HepG2 (cell line): ENCODE data around the gene IGF2BP1.

Experiments
- CC2D1A ChIP-seq: sonication (generic); formaldehyde crosslinking; IDR thresholded peaks from 2 replicates; pipeline ENCODE4 v1.8.1; 2023; ENCODE audit warnings: mild to moderate bottlenecking, missing genetic modification reagents
- EHMT2 ChIP-seq: fragments of 200-600 bp; sonication (generic); IDR thresholded peaks from 2 replicates; pipeline ENCODE4 v1.7.0; 2017; ENCODE audit warnings: antibody characterized with exemption, low read depth, low read length, borderline replicate concordance
- EZH2 ChIP-seq: conservative IDR thresholded peaks from 2 replicates; pipeline ENCODE4 v1.6.1; 2012; ENCODE audit warnings: mild to moderate bottlenecking, low read depth, low read length, moderate library complexity
- NFRKB ChIP-seq: fragments of 450-650 bp; IDR thresholded peaks from 2 replicates; pipeline ENCODE4 v1.6.1; 2017
- TAF1 ChIP-seq: sonication (generic); formaldehyde crosslinking; IDR thresholded peaks from 2 replicates; pipeline ENCODE4 v1.4.0; 2020; ENCODE audit warnings: missing genetic modification reagents
- TEAD2 ChIP-seq: sonication (generic); formaldehyde crosslinking; IDR thresholded peaks from 2 replicates; pipeline ENCODE4 v1.9.0; 2021; ENCODE audit warnings: missing genetic modification reagents
- ZNF274 ChIP-seq: sonication (generic); formaldehyde crosslinking; IDR thresholded peaks from 2 replicates; pipeline ENCODE4 v1.5.1; 2020; ENCODE audit warnings: mild to moderate bottlenecking, missing genetic modification reagents
- ZNF510 ChIP-seq: sonication (generic); formaldehyde crosslinking; IDR thresholded peaks from 2 replicates; pipeline ENCODE4 v1.4.0; 2020; ENCODE audit warnings: low read depth, mild to moderate bottlenecking, missing genetic modification reagents
- TF ChIP-seq, protein P1 (sequence below): sonication (generic); formaldehyde crosslinking; IDR thresholded peaks from 2 replicates; pipeline ENCODE4 v1.5.0; 2020; ENCODE audit warnings: mild to moderate bottlenecking, missing genetic modification reagents, moderate library complexity
- TF ChIP-seq, protein P2 (sequence below), 2 experiments: IDR thresholded peaks; 2 replicates each; pipeline ENCODE4 v1.6.1; 2011 to 2012; ENCODE audit warnings: low read length in 2 of 2, borderline replicate concordance in 1 of 2, low read depth in 1 of 2, mild to moderate bottlenecking in 1 of 2, moderate library complexity in 1 of 2

DNA sequence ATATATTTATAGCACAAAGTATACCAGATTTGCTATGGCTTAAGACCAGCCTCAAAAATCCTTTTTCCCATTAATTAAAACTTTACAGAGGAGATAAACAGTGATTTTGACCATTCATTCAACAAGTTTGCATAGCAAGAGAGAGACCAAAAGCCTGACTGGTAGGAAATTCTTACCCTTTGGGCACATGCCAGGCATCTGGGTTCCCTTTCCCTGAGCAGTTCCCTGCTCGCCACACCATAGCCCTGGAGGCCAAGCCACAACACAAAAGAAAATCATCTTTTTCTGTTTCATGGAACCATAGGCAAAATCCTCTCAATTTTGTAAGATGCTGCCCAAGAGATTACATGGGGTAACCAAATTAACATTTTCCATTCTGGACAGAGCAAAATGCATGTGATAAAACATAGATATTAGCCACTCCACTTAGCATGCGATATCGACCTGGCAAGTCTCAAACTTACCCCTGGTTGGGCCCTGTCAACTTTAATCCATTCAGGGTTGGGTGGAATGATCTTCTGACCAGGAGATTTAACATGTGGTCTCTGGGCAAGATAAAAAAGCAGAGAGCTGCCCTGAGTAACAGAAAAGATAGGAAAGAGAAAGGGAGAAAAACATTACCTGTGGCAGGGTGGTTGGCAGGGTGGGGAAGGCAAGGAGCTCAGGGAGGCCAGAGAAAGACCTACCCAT lies 77.8 kb downstream of the IGF2BP1 start:
- TF ChIP-seq EZH2 (no peak), ZNF274 (CRISPR knock-in tag) (no peak), TEAD2 (no peak), ZNF510 (CRISPR knock-in tag) (no peak), TAF1 (CRISPR knock-in tag) (no peak), EHMT2 (no peak), NFRKB (no peak), CC2D1A (CRISPR knock-in tag) (no peak)
- TF ChIP-seq, protein P1, sequence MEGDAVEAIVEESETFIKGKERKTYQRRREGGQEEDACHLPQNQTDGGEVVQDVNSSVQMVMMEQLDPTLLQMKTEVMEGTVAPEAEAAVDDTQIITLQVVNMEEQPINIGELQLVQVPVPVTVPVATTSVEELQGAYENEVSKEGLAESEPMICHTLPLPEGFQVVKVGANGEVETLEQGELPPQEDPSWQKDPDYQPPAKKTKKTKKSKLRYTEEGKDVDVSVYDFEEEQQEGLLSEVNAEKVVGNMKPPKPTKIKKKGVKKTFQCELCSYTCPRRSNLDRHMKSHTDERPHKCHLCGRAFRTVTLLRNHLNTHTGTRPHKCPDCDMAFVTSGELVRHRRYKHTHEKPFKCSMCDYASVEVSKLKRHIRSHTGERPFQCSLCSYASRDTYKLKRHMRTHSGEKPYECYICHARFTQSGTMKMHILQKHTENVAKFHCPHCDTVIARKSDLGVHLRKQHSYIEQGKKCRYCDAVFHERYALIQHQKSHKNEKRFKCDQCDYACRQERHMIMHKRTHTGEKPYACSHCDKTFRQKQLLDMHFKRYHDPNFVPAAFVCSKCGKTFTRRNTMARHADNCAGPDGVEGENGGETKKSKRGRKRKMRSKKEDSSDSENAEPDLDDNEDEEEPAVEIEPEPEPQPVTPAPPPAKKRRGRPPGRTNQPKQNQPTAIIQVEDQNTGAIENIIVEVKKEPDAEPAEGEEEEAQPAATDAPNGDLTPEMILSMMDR (CRISPR knock-in tag), result no peak
- TF ChIP-seq, protein P2, sequence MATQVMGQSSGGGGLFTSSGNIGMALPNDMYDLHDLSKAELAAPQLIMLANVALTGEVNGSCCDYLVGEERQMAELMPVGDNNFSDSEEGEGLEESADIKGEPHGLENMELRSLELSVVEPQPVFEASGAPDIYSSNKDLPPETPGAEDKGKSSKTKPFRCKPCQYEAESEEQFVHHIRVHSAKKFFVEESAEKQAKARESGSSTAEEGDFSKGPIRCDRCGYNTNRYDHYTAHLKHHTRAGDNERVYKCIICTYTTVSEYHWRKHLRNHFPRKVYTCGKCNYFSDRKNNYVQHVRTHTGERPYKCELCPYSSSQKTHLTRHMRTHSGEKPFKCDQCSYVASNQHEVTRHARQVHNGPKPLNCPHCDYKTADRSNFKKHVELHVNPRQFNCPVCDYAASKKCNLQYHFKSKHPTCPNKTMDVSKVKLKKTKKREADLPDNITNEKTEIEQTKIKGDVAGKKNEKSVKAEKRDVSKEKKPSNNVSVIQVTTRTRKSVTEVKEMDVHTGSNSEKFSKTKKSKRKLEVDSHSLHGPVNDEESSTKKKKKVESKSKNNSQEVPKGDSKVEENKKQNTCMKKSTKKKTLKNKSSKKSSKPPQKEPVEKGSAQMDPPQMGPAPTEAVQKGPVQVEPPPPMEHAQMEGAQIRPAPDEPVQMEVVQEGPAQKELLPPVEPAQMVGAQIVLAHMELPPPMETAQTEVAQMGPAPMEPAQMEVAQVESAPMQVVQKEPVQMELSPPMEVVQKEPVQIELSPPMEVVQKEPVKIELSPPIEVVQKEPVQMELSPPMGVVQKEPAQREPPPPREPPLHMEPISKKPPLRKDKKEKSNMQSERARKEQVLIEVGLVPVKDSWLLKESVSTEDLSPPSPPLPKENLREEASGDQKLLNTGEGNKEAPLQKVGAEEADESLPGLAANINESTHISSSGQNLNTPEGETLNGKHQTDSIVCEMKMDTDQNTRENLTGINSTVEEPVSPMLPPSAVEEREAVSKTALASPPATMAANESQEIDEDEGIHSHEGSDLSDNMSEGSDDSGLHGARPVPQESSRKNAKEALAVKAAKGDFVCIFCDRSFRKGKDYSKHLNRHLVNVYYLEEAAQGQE (IDR thresholded peaks at IDR 0.05; ENCODE audit: borderline replicate concordance in 1 of 2, low read depth in 1 of 2, low read length in 2 of 2), result no peak
